Measurements from ENCODE around the gene LY6G6F. TPM values are rescaled to one million over a fixed set of nuclear protein-coding genes. Genes with fewer than 3 reads are reported as not detected.
A peak's percentile ranks its signal among the peaks of the same experiment; 100 is the strongest.

Gene LY6G6F
- total and polyA plus RNA-seq, 2 of the 13 experiments (the other 11 are each of a cell fraction or from before 2014, with no cell fraction given): not detected

GRCh38 chr6:31702819-31703716 lies 3.6 kb upstream of the LY6G6F start, which contains the start of gene ABHD16A (continued):
- TF ChIP-seq ZNF121 (CRISPR knock-in tag; IDR thresholded peaks at IDR 0.05) (no peak), RAD21 (CRISPR knock-in tag; IDR thresholded peaks at IDR 0.05) (no peak), MZF1 (CRISPR knock-in tag; IDR thresholded peaks at IDR 0.05; ENCODE audit: borderline replicate concordance) (no peak), KDM4B (CRISPR knock-in tag; IDR thresholded peaks at IDR 0.05) (peak; percentile 28; the same call in 1 of the 2 replicates), ZBTB25 (CRISPR knock-in tag; IDR thresholded peaks at IDR 0.05) (peak; percentile 96), RFXANK (CRISPR knock-in tag; IDR thresholded peaks at IDR 0.05) (peak; percentile 83; the same call in 1 of the 2 replicates), ZNF550 (CRISPR knock-in tag; IDR thresholded peaks at IDR 0.05; ENCODE audit: borderline replicate concordance) (no peak), NCOA2 (CRISPR knock-in tag; IDR thresholded peaks at IDR 0.05) (peak; percentile 68), ZNF501 (CRISPR knock-in tag; IDR thresholded peaks at IDR 0.05) (peak; percentile 90), MAZ (IDR thresholded peaks at IDR 0.05; ENCODE audit: borderline replicate concordance, low read depth, low read length) (peak; percentile 78), MAZ (CRISPR knock-in tag; IDR thresholded peaks at IDR 0.05; ENCODE audit: low read depth) (peak; percentile 69; the same call in 1 of the 2 replicates), PPARG (CRISPR knock-in tag; conservative IDR thresholded peaks at IDR 0.05) (peak; percentile 65; the same call in 1 of the 2 replicates), ZNF569 (CRISPR knock-in tag; IDR thresholded peaks at IDR 0.05; ENCODE audit: borderline replicate concordance) (no peak), FOXK1 (CRISPR knock-in tag; IDR thresholded peaks at IDR 0.05; ENCODE audit: borderline replicate concordance, low read depth) (peak; percentile 90), ZNF335 (CRISPR knock-in tag; IDR thresholded peaks at IDR 0.05) (peak; percentile 96), ZNF354B (CRISPR knock-in tag; IDR thresholded peaks at IDR 0.05) (no peak), ZNF160 (CRISPR knock-in tag; IDR thresholded peaks at IDR 0.05) (no peak), ZNF343 (CRISPR knock-in tag; IDR thresholded peaks at IDR 0.05) (peak; percentile 85; the same call in 1 of the 2 replicates), REPIN1 (CRISPR knock-in tag; IDR thresholded peaks at IDR 0.05; ENCODE audit: borderline replicate concordance, low read depth) (peak; percentile 87; the same call in 1 of the 2 replicates), FOSL1 (CRISPR knock-in tag; IDR thresholded peaks at IDR 0.05; ENCODE audit: borderline replicate concordance) (no peak), ZSCAN29 (CRISPR knock-in tag; conservative IDR thresholded peaks at IDR 0.05) (0 out of 2 replicates have a peak, but pooled peaks have one; percentile 11), SRSF1 (optimal IDR thresholded peaks at IDR 0.05; ENCODE audit: low read depth, low read length) (peak; percentile 60)
- TF ChIP-seq, protein P1, sequence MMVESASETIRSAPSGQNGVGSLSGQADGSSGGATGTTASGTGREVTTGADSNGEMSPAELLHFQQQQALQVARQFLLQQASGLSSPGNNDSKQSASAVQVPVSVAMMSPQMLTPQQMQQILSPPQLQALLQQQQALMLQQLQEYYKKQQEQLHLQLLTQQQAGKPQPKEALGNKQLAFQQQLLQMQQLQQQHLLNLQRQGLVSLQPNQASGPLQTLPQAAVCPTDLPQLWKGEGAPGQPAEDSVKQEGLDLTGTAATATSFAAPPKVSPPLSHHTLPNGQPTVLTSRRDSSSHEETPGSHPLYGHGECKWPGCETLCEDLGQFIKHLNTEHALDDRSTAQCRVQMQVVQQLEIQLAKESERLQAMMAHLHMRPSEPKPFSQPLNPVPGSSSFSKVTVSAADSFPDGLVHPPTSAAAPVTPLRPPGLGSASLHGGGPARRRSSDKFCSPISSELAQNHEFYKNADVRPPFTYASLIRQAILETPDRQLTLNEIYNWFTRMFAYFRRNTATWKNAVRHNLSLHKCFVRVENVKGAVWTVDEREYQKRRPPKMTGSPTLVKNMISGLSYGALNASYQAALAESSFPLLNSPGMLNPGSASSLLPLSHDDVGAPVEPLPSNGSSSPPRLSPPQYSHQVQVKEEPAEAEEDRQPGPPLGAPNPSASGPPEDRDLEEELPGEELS (CRISPR knock-in tag; IDR thresholded peaks at IDR 0.05): peak; percentile 58
- TF ChIP-seq, protein P2, sequence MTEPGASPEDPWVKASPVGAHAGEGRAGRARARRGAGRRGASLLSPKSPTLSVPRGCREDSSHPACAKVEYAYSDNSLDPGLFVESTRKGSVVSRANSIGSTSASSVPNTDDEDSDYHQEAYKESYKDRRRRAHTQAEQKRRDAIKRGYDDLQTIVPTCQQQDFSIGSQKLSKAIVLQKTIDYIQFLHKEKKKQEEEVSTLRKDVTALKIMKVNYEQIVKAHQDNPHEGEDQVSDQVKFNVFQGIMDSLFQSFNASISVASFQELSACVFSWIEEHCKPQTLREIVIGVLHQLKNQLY (CRISPR knock-in tag; IDR thresholded peaks at IDR 0.05): no peak; the same call in 1 of the 2 replicates
- TF ChIP-seq, protein P3, sequence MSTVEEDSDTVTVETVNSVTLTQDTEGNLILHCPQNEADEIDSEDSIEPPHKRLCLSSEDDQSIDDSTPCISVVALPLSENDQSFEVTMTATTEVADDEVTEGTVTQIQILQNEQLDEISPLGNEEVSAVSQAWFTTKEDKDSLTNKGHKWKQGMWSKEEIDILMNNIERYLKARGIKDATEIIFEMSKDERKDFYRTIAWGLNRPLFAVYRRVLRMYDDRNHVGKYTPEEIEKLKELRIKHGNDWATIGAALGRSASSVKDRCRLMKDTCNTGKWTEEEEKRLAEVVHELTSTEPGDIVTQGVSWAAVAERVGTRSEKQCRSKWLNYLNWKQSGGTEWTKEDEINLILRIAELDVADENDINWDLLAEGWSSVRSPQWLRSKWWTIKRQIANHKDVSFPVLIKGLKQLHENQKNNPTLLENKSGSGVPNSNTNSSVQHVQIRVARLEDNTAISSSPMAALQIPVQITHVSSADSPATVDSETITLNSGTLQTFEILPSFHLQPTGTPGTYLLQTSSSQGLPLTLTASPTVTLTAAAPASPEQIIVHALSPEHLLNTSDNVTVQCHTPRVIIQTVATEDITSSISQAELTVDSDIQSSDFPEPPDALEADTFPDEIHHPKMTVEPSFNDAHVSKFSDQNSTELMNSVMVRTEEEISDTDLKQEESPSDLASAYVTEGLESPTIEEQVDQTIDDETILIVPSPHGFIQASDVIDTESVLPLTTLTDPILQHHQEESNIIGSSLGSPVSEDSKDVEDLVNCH (CRISPR knock-in tag; IDR thresholded peaks at IDR 0.05): no peak
